Activated T-helper 9 cell treated with anti-CD3 and anti-CD28 coated beads, Interleukin-2, amount 50 U/mL, for 16 hours (primary cell): ENCODE data around the gene ATG13.
"Not testable (repeated sequence)": the region's sequence is repeated elsewhere in the genome, so short reads cannot be mapped to it uniquely, and the experiment has no call there.

ENCODE experiments used
- DNase-seq: peaks from one replicate; pipeline ENCODE4 v3.0.0-alpha.2; 2020; ENCODE audit warnings: low read depth

The ATG13 gene

GRCh38 chr11:46617134-46617971 is at the start of gene ATG13, which contains the start of gene HARBI1:
Gene ATG13 (plus strand): TSS chr11:46617553. CDS start chr11:46644292, 26,739 bp downstream.
Gene HARBI1 (minus strand): TSS chr11:46617227. CDS start chr11:46616237, 990 bp downstream.
- peak; percentile 91 for DNase-seq

GRCh38 chr11:46570790-46571398 is 46.5 kb upstream of the ATG13 start:
- no peak for DNase-seq

GRCh38 chr11:46574656-46575055 is 42.7 kb upstream of the ATG13 start:
- no peak for DNase-seq

- no peak for DNase-seq
Observed at GRCh38 chr11:46577058-46577457, 40.3 kb upstream of the ATG13 start.

- no peak for DNase-seq
Observed at GRCh38 chr11:46582588-46582987, 34.8 kb upstream of the ATG13 start.

GRCh38 chr11:46583513-46583912 is 33.8 kb upstream of the ATG13 start:
- DNase-seq, result not testable (repeated sequence)

GRCh38 chr11:46588131-46588530 is 29.2 kb upstream of the ATG13 start:
- DNase-seq, result no peak

GRCh38 chr11:46588915-46589314 is 28.4 kb upstream of the ATG13 start:
- DNase-seq, result no peak

GRCh38 chr11:46590740-46591605 is 26.4 kb upstream of the ATG13 start:
- no peak for DNase-seq

- DNase-seq, result peak; percentile 68
Observed at GRCh38 chr11:46593550-46594373, 23.6 kb upstream of the ATG13 start, which contains the start of gene AMBRA1. Gene AMBRA1 (minus strand): TSS chr11:46594023. CDS start chr11:46548380, 45,643 bp downstream.

GRCh38 chr11:46594374-46594700 is 23.0 kb upstream of the ATG13 start:
- DNase-seq, result no peak

GRCh38 chr11:46594785-46595184 is 22.6 kb upstream of the ATG13 start:
- no peak for DNase-seq

- no peak for DNase-seq
Observed at GRCh38 chr11:46597155-46597554, 20.2 kb upstream of the ATG13 start.

GRCh38 chr11:46597609-46598219 is 19.6 kb upstream of the ATG13 start:
- no peak for DNase-seq

- DNase-seq, result no peak
Observed at GRCh38 chr11:46599340-46600193, 17.8 kb upstream of the ATG13 start.

- DNase-seq, result no peak
Observed at GRCh38 chr11:46600194-46600960, 17.0 kb upstream of the ATG13 start.

GRCh38 chr11:46601129-46601528 is 16.2 kb upstream of the ATG13 start:
- no peak for DNase-seq

GRCh38 chr11:46603704-46604308 is 13.5 kb upstream of the ATG13 start:
- no peak for DNase-seq

GRCh38 chr11:46604796-46605195 is 12.6 kb upstream of the ATG13 start:
- DNase-seq, result no peak
